Smooth muscle cell (in vitro differentiated cells): ENCODE results near the gene C1QTNF8. TPM values are rescaled to one million over a fixed set of nuclear protein-coding genes. Genes with fewer than 3 reads are reported as not detected.

Source experiments
- DNase-seq: peaks from one replicate; lab custom pipeline; 2025; ENCODE audit not compliant: unreplicated experiment; lab: John Stamatoyannopoulos, UW
- H2AFZ ChIP-seq: fragments of 200-600 bp; sonication (generic); 2 replicates; pipeline ENCODE4 v1.6.0; 2016; ENCODE audit warnings: antibody characterized with exemption, low read depth, mild to moderate bottlenecking
- H3F3A ChIP-seq: fragments of 200-600 bp; sonication (generic); 2 replicates; pipeline ENCODE4 v1.6.0; 2017; ENCODE audit warnings: antibody characterized with exemption, low read depth
- H3K27ac ChIP-seq: fragments of 200-600 bp; sonication (generic); 2 replicates; pipeline ENCODE4 v1.5.1; 2016; ENCODE audit warnings: low read depth, mild to moderate bottlenecking
- H3K27me3 ChIP-seq: fragments of 200-600 bp; sonication (generic); 2 replicates; pipeline ENCODE4 v1.6.1; 2016; ENCODE audit warnings: low read depth, mild to moderate bottlenecking
- H3K36me3 ChIP-seq: fragments of 200-600 bp; sonication (generic); 2 replicates; pipeline ENCODE4 v1.5.1; 2016; ENCODE audit warnings: low read depth
- H3K4me1 ChIP-seq: fragments of 200-600 bp; sonication (generic); 2 replicates; pipeline ENCODE4 v1.5.1; 2016; ENCODE audit warnings: low read depth
- H3K4me2 ChIP-seq: fragments of 200-600 bp; sonication (generic); 2 replicates; pipeline ENCODE4 v1.6.0; 2016; ENCODE audit warnings: mild to moderate bottlenecking
- H3K4me3 ChIP-seq: fragments of 200-600 bp; sonication (generic); 2 replicates; pipeline ENCODE4 v1.5.1; 2016; ENCODE audit warnings: mild to moderate bottlenecking
- H3K79me2 ChIP-seq: fragments of 200-600 bp; sonication (generic); 2 replicates; pipeline ENCODE4 v1.6.0; 2016; ENCODE audit warnings: low read depth, mild to moderate bottlenecking
- H3K9ac ChIP-seq: fragments of 200-600 bp; sonication (generic); 2 replicates; pipeline ENCODE4 v1.6.0; 2016; ENCODE audit warnings: low read depth
- H3K9me3 ChIP-seq: fragments of 200-600 bp; sonication (generic); replicated peaks from 2 replicates; pipeline ENCODE4 v1.5.1; 2016; ENCODE audit warnings: low read depth
- H4K20me1 ChIP-seq: fragments of 200-600 bp; sonication (generic); 2 replicates; pipeline ENCODE4 v1.6.0; 2016; ENCODE audit warnings: low read depth
- WGBS: methylation state at CpG from one replicate; pipeline ENCODE4 v1.1.7; 2016; ENCODE audit warnings: low lambda C conversion rate; 5-methylcytosine and 5-hydroxymethylcytosine counted together
- polyA plus RNA-seq: library from polyadenylated mRNA; unstranded; fragments of >200 nt; fragmentation: Nextera tagmentation; extraction: Ambion mirVana; gene quantifications from 2 replicates; pipeline ENCODE4 v1.2.1, GENCODE V29; 2016
- total RNA-seq: library from RNA; depleted of rRNA; stranded (reverse); fragments of >200 nt; gene quantifications from 2 replicates; pipeline ENCODE4 v1.2.3, GENCODE V29; 2014
- TF ChIP-seq, protein P1 (sequence below): fragments of 200-600 bp; sonication (generic); IDR thresholded peaks from 2 replicates; pipeline ENCODE4 v1.5.1; 2017; ENCODE audit warnings: borderline replicate concordance, mild to moderate bottlenecking, antibody characterized with exemption; ENCODE audit not compliant: insufficient read depth, poor library complexity, severe bottlenecking

Gene C1QTNF8
- total and polyA plus RNA-seq, 2 experiments from 2014 or later, result not detected

DNA sequence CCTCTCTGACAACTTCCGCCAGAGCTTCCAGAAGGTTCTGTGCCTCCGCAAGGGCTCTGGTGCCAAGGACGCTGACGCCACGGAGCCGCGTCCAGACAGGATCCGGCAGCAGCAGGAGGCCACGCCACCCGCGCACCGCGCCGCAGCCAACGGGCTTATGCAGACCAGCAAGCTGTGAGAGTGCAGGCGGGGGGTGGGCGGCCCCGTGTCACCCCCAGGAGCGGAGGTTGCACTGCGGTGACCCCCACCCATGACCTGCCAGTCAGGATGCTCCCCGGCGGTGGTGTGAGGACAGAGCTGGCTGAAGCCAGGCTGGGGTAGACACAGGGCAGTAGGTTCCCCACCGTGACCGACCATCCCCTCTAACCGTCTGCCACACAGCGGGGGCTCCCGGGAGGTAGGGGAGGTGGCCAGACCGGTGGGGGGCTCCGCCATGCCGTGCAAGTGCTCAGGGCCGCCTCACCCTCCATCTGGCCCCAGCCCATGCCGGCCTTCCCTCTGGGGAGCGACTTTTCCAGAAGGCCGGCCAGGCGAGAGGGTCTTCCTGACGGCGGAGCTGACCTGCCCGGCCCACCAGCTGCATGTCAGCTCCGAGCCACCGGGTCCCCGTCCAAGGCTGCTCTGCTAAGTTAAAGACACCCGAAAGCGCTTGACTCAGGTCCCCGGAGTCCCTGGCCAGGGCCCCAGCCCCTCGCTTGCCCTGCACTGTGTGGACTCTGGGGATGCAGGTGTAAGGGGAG is 16.1 kb downstream of the C1QTNF8 start:
- 94% methylated on average over 45 of the region's 45 CpGs for WGBS
- Histone ChIP-seq H3K27me3 (peaks cover 4% of the 10 kb centered on the region), H3K79me2 (no peaks in the 10 kb centered on the region), H3K36me3 (no peaks in the 10 kb centered on the region), H3K4me1 (peaks cover 5% of the 10 kb centered on the region), H4K20me1 (no peaks in the 10 kb centered on the region), H3K4me2 (no peak overlapping the region), H3K9ac (no peak overlapping the region), H2AFZ (no peak overlapping the region), H3F3A (no peaks in the 10 kb centered on the region), H3K4me3 (no peak overlapping the region), H3K27ac (no peak overlapping the region), H3K9me3 (no peaks in the 10 kb centered on the region)
- DNase-seq, result no peak
- TF ChIP-seq, protein P1, sequence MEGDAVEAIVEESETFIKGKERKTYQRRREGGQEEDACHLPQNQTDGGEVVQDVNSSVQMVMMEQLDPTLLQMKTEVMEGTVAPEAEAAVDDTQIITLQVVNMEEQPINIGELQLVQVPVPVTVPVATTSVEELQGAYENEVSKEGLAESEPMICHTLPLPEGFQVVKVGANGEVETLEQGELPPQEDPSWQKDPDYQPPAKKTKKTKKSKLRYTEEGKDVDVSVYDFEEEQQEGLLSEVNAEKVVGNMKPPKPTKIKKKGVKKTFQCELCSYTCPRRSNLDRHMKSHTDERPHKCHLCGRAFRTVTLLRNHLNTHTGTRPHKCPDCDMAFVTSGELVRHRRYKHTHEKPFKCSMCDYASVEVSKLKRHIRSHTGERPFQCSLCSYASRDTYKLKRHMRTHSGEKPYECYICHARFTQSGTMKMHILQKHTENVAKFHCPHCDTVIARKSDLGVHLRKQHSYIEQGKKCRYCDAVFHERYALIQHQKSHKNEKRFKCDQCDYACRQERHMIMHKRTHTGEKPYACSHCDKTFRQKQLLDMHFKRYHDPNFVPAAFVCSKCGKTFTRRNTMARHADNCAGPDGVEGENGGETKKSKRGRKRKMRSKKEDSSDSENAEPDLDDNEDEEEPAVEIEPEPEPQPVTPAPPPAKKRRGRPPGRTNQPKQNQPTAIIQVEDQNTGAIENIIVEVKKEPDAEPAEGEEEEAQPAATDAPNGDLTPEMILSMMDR, result no peak

DNA sequence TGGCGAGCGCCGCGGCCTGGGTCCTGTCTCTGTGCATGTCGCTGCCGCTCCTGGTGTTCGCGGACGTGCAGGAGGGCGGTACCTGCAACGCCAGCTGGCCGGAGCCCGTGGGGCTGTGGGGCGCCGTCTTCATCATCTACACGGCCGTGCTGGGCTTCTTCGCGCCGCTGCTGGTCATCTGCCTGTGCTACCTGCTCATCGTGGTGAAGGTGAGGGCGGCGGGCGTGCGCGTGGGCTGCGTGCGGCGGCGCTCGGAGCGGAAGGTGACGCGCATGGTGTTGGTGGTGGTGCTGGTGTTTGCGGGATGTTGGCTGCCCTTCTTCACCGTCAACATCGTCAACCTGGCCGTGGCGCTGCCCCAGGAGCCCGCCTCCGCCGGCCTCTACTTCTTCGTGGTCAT is 16.7 kb downstream of the C1QTNF8 start:
- Histone ChIP-seq H3K4me1 (peaks cover 5% of the 10 kb centered on the region), H3K27ac (no peak overlapping the region), H3K27me3 (peaks cover 7% of the 10 kb centered on the region), H2AFZ (no peak overlapping the region), H3K9me3 (no peaks in the 10 kb centered on the region), H3K4me2 (no peak overlapping the region), H4K20me1 (no peaks in the 10 kb centered on the region), H3K9ac (no peak overlapping the region), H3F3A (no peaks in the 10 kb centered on the region), H3K4me3 (no peak overlapping the region), H3K79me2 (no peaks in the 10 kb centered on the region), H3K36me3 (no peaks in the 10 kb centered on the region)
- TF ChIP-seq, protein P1, result no peak
- DNase-seq, result no peak
- 98% methylated on average over 32 of the region's 43 CpGs for WGBS

DNA sequence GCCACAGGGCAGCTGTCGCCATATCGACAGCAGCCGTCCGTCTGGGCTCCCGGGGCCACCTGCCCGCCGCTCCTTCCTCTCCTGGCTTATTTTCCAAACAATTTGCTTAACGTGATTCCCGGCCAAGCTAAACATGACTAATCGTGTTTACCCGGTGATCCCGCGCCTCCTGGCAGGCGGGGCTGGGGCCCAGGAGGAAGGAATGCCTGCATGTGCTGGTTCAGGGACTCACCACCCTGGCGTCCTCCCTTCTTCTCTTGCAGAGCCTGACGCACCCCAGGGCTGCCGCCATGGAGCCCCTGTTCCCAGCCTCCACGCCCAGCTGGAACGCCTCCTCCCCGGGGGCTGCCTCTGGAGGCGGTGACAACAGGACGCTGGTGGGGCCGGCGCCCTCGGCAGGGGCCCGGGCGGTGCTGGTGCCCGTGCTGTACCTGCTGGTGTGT is 17.4 kb downstream of the C1QTNF8 start:
- Histone ChIP-seq H3K27me3 (peaks cover 14% of the 10 kb centered on the region), H3K4me3 (no peak overlapping the region), H2AFZ (no peak overlapping the region), H3K27ac (no peak overlapping the region), H3K9ac (no peak overlapping the region), H3K79me2 (no peaks in the 10 kb centered on the region), H3K4me1 (peaks cover 5% of the 10 kb centered on the region), H3K4me2 (no peak overlapping the region), H3F3A (no peaks in the 10 kb centered on the region), H3K36me3 (no peaks in the 10 kb centered on the region), H4K20me1 (no peaks in the 10 kb centered on the region), H3K9me3 (no peaks in the 10 kb centered on the region)
- WGBS, result 81% methylated on average over 21 of the region's 28 CpGs
- TF ChIP-seq, protein P1, result no peak
- no peak for DNase-seq
